ENCODE data around the gene THOC5. TPM values are rescaled to one million over a fixed set of nuclear protein-coding genes. Genes with fewer than 3 reads are reported as not detected.
A peak's percentile ranks its signal among the peaks of the same experiment; 100 is the strongest.

THOC5 gene
- total and polyA plus RNA-seq, 8 donors: 32.7 to 44.2 (median 38.3) TPM

GRCh38 chr22:29476116-29476515 is 77.4 kb downstream of the THOC5 start:
- Histone ChIP-seq H3K4me1 (peaks cover 0 to 13% of the 10 kb centered on the region in 2 donors), H3K9me3 (no peaks in the 10 kb centered on the region), H3K27me3 (peaks cover 29 to 54% of the 10 kb centered on the region in 2 donors), H3K27ac (no peak overlapping the region), H3K4me3 (no peak overlapping the region), H3K36me3 (no peaks in the 10 kb centered on the region)
- ATAC-seq: no peak
- intact Hi-C loops (cut with DNase I): no loop called here
- no peak for DNase-seq
- no peak for TF ChIP-seq CTCF (IDR thresholded peaks at IDR 0.05)

GRCh38 chr22:29475550-29475949 is 78.0 kb downstream of the THOC5 start:
- no peaks in the 10 kb centered on the region for H3K9me3 ChIP-seq
- DNase-seq: no peak
- no peak overlapping the region for H3K4me3 ChIP-seq
- no peak for ATAC-seq
- intact Hi-C loops (cut with DNase I): no loop called here
- peaks cover under 1 to 8% of the 10 kb centered on the region in 2 donors for H3K4me1 ChIP-seq
- H3K36me3 ChIP-seq: no peaks in the 10 kb centered on the region
- H3K27ac ChIP-seq: no peak overlapping the region
- no peak for TF ChIP-seq CTCF (IDR thresholded peaks at IDR 0.05)
- H3K27me3 ChIP-seq: peaks cover 23 to 54% of the 10 kb centered on the region in 2 donors

GRCh38 chr22:29473001-29473400 is 80.6 kb downstream of the THOC5 start:
- no peak for ATAC-seq
- H3K9me3 ChIP-seq: no peaks in the 10 kb centered on the region
- H3K27ac ChIP-seq: no peak overlapping the region
- no peak for DNase-seq
- no peak overlapping the region for H3K4me3 ChIP-seq
- H3K4me1 ChIP-seq: peaks cover 0 to 4% of the 10 kb centered on the region in 2 donors
- no peaks in the 10 kb centered on the region for H3K36me3 ChIP-seq
- H3K27me3 ChIP-seq: peaks cover 0 to 54% of the 10 kb centered on the region in 2 donors
- no peak for TF ChIP-seq CTCF (IDR thresholded peaks at IDR 0.05)
- intact Hi-C loops (cut with DNase I): no loop called here

- ATAC-seq (peak; percentile 93), DNase-seq (peak in 3 of 4 donors; percentile 54 to 86 (median 64))
- Histone ChIP-seq H3K36me3 (no peaks in the 10 kb centered on the region), H3K27me3 (peaks cover 0 to 38% of the 10 kb centered on the region in 2 donors), H3K4me1 (peaks cover 0 to 4% of the 10 kb centered on the region in 2 donors), H3K4me3 (peak overlapping the region in 1 of 2 donors; percentile 25), H3K9me3 (no peaks in the 10 kb centered on the region), H3K27ac (no peak overlapping the region)
- intact Hi-C loops (cut with DNase I): no loop called here
- peak; percentile 56 to 79 for TF ChIP-seq CTCF (IDR thresholded peaks at IDR 0.05)
Measured at GRCh38 chr22:29470159-29470855, 83.2 kb downstream of the THOC5 start.

- H3K36me3 ChIP-seq: no peaks in the 10 kb centered on the region
- H3K4me1 ChIP-seq: peaks cover 0 to 4% of the 10 kb centered on the region in 2 donors
- intact Hi-C loops (cut with DNase I): no loop called here
- H3K27ac ChIP-seq: no peak overlapping the region
- H3K4me3 ChIP-seq: peak overlapping the region in 1 of 2 donors; percentile 25
- peak in 2 of 4 donors; percentile 36 to 54 for DNase-seq
- peak; percentile 91 for ATAC-seq
- peaks cover 0 to 38% of the 10 kb centered on the region in 2 donors for H3K27me3 ChIP-seq
- TF ChIP-seq CTCF (IDR thresholded peaks at IDR 0.05): no peak
- no peaks in the 10 kb centered on the region for H3K9me3 ChIP-seq
Measured at GRCh38 chr22:29469755-29470154, 83.8 kb downstream of the THOC5 start.

Measured in left lung (tissue), 10 donors.